Hematopoietic multipotent progenitor cell treated with erythropoietin and hydrocortisone succinate and interleukin-3 and kit ligand, for 8 days (in vitro differentiated cells): ENCODE results near the gene ZBTB24.
"Not testable (repeated sequence)": the region's sequence is repeated elsewhere in the genome, so short reads cannot be mapped to it uniquely, and the experiment has no call there.

ENCODE experiments used
- DNase-seq: peaks from one replicate; pipeline ENCODE4 v3.0.0-alpha.2; 2015

ZBTB24 gene

DNA sequence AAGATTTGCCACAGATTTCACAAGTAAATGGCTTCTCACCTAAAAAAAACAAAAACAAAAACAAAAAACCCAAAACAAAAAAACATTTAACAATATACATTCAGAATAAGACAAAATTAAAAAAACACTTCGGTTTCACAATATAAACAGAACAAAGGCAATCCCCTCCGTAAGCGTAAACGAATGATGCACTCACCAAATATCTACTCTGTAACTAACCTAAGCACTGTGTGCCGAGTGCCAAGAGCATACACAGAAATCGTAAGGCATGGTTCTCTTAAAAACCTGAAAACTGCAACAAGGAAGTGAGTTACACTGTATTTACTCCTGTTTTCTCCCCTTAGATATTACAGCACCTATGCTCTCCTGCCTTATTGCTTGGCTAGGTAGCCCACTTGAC lies 15.3 kb downstream of the ZBTB24 start:
- no peak for DNase-seq

DNA sequence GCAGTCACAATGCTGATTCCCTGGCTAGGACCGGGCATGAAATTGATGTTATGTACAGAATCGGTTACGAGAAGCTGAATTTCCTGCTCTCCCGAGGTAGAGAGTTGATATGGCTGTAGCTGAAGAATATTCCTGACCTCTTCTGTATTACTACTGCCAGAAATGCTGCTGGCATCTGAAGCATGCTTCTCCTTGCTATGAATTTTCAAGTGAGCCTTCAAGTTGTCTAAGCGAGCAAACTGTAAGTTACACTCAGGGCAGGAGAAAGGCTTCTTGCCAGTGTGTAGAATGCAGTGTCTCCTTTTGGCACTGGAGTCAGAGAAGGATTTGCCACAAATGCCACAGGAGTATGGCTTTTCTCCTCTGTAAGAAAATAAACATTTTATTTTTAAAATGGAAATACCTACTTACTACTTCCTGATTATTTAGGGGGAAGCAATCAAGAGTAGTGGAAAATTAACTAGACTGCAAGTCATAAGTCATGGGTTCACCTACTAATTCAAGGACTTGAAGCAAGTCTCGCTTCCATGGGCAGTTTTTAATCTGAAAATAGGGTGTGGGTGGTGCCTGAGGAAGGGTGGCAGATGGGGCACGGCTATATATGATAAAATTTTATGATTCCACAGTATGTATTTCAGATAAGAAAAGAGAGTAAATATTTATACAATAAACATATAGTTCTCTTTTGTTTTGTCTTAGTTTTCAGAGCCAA lies 16.7 kb downstream of the ZBTB24 start:
- peak; percentile 61 for DNase-seq

DNA sequence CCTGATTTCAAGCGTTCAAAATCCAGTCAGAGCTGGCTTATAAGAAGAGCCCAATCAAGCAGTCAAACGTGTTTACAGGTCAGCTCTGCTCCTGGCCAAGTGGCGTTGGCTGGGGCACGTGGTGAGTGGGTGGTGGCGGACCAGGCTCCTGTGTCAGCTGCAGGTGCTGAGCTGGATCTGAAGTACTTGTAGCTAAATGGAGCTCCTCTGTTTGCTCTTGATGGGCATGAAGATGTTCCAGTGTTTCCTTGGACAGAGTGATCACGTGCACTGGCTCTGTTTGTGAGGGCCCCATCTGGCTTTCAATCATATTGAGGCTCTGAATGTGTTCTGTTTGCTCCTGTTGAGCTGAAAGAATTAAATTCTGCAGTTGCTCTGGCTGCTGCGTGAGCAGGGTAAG lies 17.2 kb downstream of the ZBTB24 start:
- no peak for DNase-seq

DNA sequence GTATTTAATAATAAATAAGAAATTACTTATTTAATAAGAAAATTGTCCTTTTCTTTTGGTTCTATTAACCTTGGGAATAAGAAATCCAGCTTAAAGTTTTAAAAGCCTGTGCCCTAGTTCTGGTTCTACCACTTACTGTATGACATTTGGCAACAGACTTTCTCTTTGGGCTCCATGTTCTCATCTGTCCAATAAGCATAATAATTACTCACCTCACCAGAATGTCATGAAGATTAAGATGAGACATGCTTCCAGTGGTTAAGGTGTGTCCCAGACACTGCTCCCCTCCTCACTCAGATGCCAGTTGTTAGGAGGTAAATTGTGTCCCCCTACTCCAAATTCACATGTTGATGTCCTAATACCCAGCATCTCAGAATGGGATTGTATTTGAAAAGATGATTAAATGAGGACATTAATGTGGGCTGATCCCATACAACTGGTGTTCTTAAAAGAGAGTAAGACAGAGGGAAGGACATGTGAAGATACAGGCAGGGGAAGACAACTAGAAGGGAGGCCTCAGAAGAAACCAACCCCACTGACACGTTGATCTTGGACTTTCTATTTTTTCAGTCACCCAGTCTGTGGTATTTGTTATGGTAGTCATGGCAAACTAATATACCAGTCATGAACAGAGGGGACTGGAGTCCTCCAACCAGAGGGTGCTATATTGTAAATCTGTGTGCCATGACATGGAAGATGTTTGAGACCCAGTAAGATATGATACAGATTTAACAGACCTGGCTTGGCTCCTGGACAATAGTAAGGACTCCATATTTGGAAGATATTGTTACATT lies 21.1 kb downstream of the ZBTB24 start:
- no peak for DNase-seq

DNA sequence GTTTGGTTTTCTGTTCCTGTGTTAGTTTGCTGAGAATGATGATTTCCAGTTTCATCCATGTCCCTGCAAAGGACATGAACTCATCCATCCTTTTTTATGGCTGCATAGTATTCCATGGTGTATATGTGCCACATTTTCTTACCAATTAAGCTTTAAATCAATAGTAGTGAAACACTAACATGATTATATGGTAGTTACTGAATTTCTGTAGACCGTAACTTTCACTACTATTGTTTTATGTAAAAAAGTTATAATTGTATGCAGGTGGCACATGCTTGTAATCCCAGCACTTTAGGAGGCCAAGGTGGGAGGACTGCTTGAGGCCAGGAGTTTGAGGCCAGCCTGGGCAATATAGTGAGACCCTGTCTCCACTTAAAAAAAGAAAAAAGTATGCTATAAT lies 21.8 kb downstream of the ZBTB24 start:
- not testable (repeated sequence) for DNase-seq

DNA sequence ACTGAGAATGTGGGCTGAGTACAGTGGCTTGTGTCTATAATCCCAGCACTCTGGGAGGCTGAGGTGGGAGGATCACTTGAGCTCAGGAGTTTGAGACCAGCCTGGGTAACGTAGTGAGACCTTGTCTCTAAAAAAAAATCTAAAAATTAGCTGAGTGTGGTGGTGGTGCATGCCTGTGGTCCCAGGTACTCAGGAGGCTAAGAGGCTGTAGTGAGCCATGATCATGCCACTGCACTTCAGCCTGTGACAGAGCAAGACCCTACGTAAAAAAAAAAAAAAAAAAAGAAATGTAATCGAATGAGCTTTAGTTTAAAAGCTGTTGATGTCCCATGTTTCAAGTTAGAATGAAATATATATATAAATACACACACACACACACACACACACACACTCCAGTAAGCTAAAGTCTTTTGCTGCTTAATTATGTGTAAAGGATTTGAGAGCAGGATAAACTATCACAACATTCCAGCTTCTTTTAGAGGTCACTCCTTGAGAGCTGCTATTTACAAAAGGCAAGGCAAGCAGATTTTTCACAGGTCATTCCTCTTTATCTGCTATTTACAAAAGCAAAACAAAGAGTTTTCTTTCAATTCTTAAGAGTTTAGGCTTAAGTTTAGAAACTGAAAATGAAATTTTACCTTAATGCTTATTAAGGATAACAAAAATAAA lies 22.7 kb downstream of the ZBTB24 start:
- DNase-seq = no peak

DNA sequence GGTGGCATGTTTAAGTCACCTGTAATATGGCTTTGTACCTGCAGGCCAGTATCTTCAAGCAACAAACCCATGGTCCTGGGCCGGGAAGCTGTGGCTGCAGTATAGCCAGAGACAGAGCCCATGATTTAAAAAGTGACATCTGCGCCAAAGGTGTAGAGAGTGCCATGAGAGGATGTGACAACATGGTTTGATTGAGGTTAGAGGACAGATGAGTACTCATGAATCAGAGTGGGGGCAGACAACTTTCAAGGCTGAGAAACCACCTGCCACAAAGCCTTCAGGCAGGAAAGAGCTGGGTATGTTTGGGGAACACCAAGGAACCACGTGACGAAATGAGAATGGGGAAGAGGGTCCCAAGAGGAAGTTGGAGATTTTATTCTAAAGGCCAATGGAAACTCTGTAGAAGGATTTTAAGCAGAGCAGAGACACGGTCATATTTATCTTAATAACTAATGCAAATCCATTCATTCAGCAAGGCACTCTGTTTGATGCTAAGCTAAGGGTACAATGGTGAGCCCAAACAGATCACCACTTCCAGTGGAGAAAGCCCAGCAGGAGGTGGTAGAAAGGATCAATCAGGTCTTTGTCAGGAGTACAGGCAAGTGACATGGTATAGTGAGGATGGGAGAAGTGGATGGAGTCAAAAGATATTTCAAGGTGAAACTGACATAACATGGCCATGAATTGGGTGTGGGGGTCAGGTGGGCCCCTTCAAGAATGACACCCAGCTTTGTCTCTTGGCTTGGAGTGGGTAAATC lies 24.1 kb downstream of the ZBTB24 start:
- DNase-seq = no peak

DNA sequence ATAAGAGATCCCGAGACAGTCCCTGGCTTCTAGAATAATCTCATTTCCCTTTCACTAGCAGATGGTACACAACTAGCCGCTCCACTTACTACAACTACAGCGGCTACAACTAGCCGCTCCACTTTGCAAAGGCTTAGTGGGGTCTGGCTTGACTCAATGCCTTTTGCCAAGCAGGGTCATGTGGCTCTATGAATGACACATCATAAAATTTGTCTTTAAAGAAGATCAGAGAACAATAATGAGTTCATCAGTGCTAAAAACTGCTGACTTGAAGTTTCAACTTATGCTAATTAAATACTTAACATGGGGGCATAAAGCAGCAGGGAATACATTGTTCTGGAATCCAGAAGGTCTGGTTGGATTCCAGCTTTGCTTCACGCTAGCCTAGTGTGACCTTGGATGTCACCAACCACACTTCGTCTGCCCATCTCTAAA lies 25.4 kb downstream of the ZBTB24 start:
- DNase-seq = no peak

DNA sequence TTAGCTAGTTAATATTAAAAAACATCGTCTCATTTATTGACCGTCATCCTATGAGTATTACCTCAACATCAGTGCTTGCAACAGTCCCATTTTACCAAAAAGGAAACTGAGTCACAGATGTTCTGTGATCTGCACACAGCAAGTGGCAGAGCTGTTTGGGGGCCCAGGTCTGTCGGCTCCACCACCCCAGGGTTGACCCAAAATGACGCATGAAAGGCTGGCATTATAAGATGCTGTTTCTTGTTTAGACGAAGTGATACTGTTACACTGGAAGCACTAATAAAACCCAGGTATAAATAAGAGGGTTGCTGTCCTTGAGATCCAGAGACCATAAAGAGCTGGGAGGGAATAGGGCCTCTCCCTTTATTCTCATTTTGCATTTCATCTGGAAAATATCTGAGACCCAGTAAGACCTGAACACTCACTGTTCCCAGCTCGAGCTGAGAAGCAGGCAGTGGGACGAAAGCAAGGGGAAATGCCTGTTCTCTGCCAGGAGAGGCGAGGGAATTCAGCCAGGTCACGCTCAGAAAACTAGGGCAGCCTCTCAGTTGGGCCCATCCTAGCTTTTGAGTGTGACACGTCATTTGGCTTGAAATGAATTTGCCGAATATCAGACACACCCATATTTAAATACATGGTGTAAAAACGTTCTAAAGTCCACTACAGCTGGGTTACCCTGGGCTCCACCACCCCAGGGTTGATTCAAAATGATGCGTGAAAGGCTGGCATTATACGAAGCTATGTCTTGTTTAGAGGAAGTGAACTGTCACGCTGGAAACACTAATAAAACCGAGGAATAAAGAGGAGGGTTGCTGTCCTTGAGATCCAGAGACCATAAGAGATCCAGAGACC lies 26.1 kb downstream of the ZBTB24 start:
- no peak for DNase-seq

DNA sequence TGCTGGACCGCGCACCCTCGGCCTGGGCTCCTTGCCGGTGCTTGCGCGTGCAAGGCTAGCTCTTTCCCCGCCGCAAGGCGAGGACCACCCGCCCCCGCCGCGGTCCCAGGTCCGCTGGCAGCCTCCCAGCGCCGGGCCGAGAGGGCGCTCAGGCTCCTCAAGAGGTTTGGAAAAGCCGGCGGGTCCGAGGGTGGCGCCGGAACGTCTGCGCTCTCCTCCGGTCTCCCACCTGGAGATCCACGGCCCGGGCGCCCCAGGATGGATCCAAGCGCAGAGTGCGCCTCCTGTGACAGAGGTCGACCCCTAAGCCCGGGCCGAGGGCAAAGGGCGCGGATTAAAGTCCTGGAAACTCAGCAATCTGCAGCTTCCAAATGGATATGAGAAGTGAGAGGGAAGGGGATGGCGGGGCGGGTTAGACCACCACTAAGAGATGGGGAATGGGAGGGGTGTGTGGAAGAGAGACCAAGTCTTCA lies 26.9 kb downstream of the ZBTB24 start:
- no peak for DNase-seq

DNA sequence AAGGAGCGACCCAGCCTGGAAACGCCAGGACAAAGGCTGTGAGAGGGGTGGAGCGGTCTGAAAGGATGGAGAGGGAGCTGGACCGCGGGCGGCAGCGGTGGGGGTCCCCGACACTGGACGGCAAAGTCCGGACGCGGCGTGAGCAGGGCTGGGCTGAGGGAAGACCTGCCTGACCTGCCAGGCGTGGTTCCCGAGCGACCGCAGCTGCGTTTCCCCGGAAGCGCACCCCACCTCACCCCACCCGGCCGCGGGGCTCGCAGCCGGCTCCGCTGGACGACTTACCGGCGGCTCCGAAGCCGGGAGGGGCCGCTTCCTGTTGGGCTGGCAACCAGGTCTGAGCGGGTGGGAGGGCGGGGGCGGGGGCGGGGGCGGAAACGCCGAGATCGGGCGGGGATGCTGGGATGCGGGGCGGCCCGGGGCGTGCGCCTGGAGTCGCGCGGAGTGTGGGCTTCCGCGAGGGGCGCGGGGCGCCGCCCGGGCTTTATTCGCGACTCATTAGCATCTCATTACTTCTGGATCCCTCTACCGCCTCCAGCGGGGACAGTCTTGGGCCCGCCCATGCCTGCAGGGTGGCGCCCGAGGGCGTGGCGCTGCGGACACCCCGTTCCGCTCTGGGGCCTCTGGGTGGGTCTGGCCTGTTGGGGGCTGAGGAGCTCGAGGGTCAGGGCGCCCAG lies 27.4 kb downstream of the ZBTB24 start, which contains the start of gene MICAL1:
Gene MICAL1 (minus strand): TSS at position 336 of the 674 bp plus-strand sequence. CDS start 1,576 bp downstream, outside the sequence.
- DNase-seq = peak; percentile 75

DNA sequence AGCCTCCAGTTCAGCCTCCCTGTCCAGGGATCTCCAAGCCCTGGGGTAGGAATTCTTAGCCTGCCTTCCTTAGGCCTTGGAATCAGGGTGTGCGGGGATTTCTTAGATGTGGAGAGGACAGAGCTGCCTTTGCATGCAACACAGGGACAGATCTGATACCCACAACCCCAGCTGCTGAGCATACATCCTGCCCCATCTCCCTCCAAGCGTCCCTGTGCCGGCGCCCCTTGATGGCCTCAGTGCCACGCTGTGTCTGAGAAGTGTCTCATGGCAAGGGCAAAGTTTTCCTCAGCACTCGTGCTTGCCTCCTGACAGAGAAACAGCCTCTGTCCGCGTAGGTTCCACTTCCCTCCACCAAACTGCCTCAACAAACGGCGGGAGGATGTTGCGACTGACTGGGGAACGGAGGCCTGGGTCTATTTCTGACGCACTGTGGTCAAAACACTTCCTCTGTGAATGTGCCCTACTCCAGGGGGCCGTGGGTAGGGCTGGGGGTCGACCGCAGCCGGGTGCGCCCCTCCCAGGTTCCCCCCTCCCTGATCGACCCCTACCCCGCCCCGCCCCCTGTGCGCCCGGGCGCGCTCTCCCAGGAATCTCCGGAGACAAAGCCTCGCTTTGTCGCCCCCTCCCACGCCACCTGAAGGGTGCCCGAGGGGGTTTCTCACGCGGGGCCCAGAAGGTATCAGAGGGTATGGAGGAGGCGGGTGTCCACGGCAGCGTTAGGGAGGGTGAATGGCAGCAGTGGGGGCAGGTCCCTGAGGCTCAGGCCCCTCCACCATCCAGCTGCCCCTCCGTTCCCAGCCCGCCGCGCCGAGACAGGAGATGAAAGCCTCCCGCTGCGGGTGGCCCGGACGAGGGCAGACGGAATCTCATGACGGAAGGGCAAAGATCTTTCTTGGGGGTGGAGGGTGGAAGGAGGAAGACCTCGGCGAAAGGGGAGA lies 28.3 kb downstream of the ZBTB24 start:
- DNase-seq = no peak

DNA sequence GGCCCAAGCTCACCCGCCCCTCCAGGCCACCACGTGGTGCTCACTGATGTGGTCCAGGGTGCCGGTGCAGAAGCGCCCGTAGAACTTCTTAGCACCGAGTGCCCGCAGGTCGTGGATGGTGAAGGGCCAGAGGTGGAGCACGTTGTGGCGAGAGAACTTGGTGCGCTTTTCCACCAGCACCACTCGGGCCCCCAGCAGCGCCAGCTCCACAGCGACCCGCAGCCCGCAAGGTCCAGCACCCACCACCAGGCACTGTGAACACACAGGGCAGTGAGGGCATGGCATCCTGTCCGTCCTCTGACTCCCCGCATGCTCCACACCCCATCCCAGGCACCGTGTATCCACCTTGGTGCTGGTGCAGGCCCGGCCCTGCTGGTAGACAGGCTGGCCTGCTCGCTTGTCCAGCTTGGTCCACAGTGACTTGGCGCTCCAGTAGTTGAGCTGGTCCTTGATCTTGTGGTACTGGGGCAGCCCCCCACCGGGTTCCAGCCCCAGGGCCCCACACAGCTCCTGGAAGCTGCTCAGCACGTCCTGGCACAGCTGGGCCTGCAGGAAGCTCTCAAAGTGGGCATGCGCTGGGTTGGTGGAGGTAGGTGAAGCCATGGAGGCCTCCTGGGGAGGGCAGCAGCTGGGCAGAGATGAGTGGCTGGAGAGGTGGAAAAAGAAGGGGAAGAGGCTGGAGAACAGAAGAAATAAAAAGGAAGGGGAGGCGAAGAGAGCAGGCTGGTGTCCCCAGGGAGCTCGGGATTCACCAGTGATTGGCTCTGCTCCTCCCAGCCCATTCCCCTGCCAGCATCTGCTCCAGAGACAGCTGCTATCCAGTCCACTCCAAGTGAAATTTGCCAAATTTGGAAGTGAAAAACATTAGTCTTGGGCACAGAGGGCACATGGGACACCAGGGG lies 29.2 kb downstream of the ZBTB24 start:
- no peak for DNase-seq

DNA sequence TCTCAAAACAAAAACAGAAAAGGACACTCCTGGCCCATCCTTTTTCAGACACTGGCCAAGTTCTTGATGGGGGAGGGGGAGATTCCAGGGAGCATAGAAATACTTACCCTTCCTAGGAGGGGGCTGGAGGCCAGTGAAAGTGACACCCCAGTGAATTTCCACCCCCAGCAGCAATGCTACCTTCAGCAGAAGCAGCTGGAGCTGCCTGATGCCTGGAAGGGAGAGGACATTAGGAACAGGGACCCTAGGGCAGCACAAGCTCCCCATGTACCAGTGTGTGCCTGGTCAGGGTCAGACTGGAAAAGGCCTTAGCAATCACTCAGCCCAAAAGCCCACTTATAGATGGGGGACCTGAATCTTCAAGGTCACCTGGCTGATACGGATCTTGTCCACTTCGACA lies 29.9 kb downstream of the ZBTB24 start:
- DNase-seq = no peak

DNA sequence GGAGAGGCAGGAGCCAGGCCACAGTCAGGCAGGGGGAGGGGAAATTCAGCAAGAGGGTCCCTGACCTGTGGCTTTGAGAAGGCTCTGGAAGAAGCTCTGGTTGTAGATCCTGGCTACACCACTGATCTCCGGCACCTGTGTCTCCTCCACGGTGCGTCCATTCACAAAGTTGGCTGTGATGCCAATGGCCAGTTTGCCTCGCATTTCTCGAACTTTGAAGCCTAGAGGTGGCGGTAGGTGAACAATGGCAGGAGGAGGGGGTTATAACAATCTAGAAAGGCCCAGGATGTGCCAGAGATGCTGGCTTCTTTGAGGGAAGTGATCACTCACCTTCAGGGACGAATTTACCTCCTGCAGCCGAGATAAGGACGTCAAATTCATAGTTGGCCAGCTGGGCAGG lies 30.8 kb downstream of the ZBTB24 start:
- DNase-seq = no peak

DNA sequence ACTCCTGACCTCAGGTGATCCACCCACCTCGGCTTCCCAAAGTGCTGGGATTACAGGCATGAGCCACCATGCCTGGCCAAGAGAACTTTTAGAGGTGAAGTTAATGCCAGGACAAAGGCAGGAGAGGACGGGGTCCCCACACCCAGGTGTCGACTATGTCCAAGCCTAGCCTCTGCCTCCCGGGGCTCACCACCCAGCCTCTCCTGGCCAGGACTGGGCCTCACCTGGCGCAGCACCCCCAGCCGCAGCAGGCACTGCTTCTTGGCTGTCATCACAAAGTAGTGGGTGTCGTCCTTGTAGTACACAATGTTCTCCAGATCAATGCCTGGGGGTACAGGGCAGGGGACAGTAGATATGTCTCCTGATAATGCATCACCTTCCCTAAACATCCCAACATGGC lies 31.6 kb downstream of the ZBTB24 start:
- no peak for DNase-seq

DNA sequence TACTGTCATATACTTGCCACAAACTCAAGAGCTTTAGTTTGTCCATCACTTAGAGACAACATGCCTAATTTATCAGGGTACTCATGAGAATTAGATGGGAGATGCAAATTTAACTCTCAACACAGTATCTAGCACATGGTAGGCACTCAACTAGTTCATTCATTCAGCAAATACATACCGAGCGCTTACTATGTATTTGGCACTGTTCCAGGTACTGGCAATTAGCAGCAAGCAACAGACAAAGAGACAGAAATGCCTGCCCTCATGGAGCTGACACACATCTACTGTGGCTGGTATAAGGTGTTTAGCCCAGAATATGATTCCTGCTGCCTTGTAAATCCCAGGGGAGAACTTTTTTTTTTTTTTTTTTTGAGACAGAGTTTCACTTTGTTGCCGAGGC lies 32.2 kb downstream of the ZBTB24 start:
- no peak for DNase-seq

DNA sequence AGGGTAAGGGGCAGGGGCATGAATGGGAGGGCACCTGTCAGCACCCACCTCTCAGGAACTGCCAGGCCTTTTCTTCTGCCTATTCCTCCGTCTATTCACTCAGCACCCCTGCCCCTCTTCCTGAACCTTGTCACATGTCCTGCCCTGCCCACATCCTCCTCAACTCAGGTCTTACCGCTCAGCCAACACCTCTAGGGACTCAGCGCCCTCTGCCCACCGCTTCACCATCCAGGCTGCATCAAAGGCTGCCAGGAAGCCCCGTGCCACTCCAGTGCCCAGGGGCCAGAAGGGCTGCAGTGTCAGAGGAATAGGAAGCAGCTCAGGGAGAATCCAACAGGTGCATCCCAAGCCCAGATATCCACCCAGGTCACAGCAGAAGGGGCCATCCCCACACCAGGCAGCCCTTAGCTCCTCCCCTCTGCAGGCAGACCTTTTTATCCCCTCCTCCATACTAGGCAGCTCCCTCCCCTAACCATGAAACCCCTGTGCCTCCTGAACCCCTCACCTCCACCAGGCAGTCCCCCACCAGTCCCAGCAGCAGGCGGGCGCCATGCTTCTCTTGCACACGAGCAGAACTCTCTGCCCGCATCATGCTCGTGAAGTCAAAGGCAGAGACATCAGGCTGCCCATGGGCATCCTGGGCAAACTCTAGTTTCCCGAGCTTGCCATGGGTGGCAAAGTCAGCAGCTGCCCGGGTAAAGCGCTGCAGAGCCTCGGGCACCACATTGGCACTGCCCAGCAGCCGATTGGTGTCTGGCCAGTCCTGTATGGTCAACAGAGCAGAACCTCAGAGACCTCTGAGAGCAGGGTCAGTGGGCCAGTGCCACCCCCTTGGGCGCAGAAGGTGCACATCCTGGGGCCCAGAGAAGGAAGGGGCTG lies 33.0 kb downstream of the ZBTB24 start:
- DNase-seq = no peak
